ENCODE data around the gene PFKFB2. TPM values are rescaled to one million over a fixed set of nuclear protein-coding genes. Genes with fewer than 3 reads are reported as not detected.
"Not testable (repeated sequence)": the region's sequence is repeated elsewhere in the genome, so short reads cannot be mapped to it uniquely, and the experiment has no call there.

PFKFB2 gene
- polyA plus RNA-seq, 3 donors, result 2.1 to 6.9 (median 2.3) TPM

DNA sequence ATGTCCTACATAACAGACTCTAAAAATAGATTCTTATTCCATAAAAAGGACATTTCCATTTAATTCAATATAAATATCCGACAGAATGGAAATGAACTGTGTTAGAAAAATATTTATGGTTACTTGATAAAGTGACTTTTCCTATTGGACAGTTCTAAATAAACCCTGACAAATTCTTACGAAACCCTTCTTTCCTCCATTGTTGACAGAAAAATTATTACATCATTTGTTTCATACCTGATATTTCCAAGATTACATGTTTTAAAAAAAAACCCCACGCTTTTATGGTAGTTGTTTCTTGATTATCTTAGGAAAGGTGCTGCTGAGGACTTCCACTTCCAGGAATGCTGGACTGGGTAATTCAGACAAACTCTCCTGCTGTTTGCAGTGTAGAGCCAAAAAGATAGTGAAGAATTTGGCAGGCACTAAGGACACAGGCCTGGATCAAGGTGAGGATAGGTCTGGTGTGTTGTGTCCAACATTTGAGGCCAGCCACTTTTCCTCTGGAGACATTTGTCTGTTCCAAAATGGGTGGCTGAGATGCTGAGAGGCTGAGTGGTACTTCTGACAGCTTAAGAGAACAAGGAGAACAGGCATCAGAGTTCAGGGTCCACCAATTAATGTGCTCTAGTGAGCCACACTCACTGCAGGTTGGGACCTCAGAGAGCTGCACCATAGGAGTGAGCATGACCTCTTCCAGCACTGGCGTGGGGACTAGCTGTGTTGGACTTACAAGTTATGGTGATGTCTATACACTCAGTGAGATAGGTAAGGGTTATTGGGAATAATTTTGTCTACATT lies 13.5 kb upstream of the PFKFB2 start:
- Histone ChIP-seq H3K4me3 (replicated peaks in 1 of 3; ENCODE audit: low read depth in 2 of 3, low read length in 3 of 3) (no peak overlapping the region), H3K27ac (ENCODE audit: low read depth in 1 of 2, low read length in 2 of 2) (no peak overlapping the region), H3K27me3 (ENCODE audit: control insufficient read depth in 2 of 2, insufficient read depth in 2 of 2, low read length in 2 of 2) (peaks cover 4 to 8% of the 10 kb centered on the region in 2 donors), H4K20me1 (ENCODE audit: insufficient read depth, low read length) (peaks cover 16% of the 10 kb centered on the region), H3K36me3 (replicated peaks in 1 of 2; ENCODE audit: control insufficient read depth in 1 of 2, insufficient read depth in 2 of 2, low read length in 2 of 2) (peaks cover 0 to 10% of the 10 kb centered on the region in 2 donors), H3K4me1 (ENCODE audit: control insufficient read depth in 1 of 2, insufficient read depth in 2 of 2, low read length in 2 of 2) (no peaks in the 10 kb centered on the region), H3K79me2 (ENCODE audit: insufficient read depth, low read length) (no peaks in the 10 kb centered on the region), H3K9ac (ENCODE audit: insufficient read depth, low read length, poor library complexity, severe bottlenecking) (no peak overlapping the region), H2AFZ (ENCODE audit: insufficient read depth, low read depth, low read length, poor library complexity, severe bottlenecking) (no peak overlapping the region), H3K4me2 (replicated peaks; ENCODE audit: extremely low read depth, low read length, poor library complexity, severe bottlenecking) (no peak overlapping the region), H3K9me3 (replicated peaks in 1 of 2; ENCODE audit: control insufficient read depth in 1 of 2, insufficient read depth in 1 of 2, low read length in 2 of 2) (no peaks in the 10 kb centered on the region)
- Mint-ChIP-seq H3K36me3 (peaks cover 6 to 11% of the 10 kb centered on the region in 2 donors), H3K9me3 (no peaks in the 10 kb centered on the region), H3K4me1 (peaks cover 3% of the 10 kb centered on the region), H3K27me3 (ENCODE audit: low read depth in 3 of 3) (peaks cover 0 to 7% (median 5%) of the 10 kb centered on the region in 3 donors), H3K27ac (peak overlapping the region in 1 of 7 donors; percentile 1), H3K4me3 (no peak overlapping the region)
- DNase-seq, result no peak
- TF ChIP-seq, protein P1, sequence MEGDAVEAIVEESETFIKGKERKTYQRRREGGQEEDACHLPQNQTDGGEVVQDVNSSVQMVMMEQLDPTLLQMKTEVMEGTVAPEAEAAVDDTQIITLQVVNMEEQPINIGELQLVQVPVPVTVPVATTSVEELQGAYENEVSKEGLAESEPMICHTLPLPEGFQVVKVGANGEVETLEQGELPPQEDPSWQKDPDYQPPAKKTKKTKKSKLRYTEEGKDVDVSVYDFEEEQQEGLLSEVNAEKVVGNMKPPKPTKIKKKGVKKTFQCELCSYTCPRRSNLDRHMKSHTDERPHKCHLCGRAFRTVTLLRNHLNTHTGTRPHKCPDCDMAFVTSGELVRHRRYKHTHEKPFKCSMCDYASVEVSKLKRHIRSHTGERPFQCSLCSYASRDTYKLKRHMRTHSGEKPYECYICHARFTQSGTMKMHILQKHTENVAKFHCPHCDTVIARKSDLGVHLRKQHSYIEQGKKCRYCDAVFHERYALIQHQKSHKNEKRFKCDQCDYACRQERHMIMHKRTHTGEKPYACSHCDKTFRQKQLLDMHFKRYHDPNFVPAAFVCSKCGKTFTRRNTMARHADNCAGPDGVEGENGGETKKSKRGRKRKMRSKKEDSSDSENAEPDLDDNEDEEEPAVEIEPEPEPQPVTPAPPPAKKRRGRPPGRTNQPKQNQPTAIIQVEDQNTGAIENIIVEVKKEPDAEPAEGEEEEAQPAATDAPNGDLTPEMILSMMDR (IDR thresholded peaks at IDR 0.05), result no peak
- WGBS (ENCODE audit: insufficient coverage), result no CpG with 5 or more reads among the region's 4 CpGs
- intact Hi-C loops (cut with micrococcal nuclease), result no loop called here

DNA sequence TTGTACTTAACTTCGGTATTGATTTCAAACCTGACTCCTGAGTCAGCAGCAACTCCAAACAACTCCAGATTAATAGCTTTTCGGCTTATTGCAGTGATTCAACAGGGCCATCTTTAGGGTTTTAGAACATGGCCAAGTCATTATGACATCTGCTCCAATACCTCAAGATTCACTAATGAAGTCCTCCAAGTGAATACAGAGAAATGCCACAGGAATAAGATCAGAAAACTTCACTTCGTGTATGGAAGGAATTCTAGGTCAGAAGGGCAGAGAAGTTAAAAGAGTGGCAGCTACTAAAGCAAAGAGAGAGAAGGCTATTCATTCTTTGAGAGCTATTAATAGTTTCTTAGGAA lies 12.9 kb upstream of the PFKFB2 start:
- Histone ChIP-seq H2AFZ (ENCODE audit: insufficient read depth, low read depth, low read length, poor library complexity, severe bottlenecking) (no peak overlapping the region), H3K36me3 (replicated peaks in 1 of 2; ENCODE audit: control insufficient read depth in 1 of 2, insufficient read depth in 2 of 2, low read length in 2 of 2) (peaks cover 3 to 12% of the 10 kb centered on the region in 2 donors), H3K27me3 (ENCODE audit: control insufficient read depth in 2 of 2, insufficient read depth in 2 of 2, low read length in 2 of 2) (peaks cover 4 to 8% of the 10 kb centered on the region in 2 donors), H3K4me1 (ENCODE audit: control insufficient read depth in 1 of 2, insufficient read depth in 2 of 2, low read length in 2 of 2) (no peaks in the 10 kb centered on the region), H3K9me3 (replicated peaks in 1 of 2; ENCODE audit: control insufficient read depth in 1 of 2, insufficient read depth in 1 of 2, low read length in 2 of 2) (no peaks in the 10 kb centered on the region), H3K79me2 (ENCODE audit: insufficient read depth, low read length) (peaks cover under 1% of the 10 kb centered on the region), H3K9ac (ENCODE audit: insufficient read depth, low read length, poor library complexity, severe bottlenecking) (no peak overlapping the region), H3K27ac (ENCODE audit: low read depth in 1 of 2, low read length in 2 of 2) (no peak overlapping the region), H4K20me1 (ENCODE audit: insufficient read depth, low read length) (peaks cover 22% of the 10 kb centered on the region), H3K4me2 (replicated peaks; ENCODE audit: extremely low read depth, low read length, poor library complexity, severe bottlenecking) (no peak overlapping the region), H3K4me3 (replicated peaks in 1 of 3; ENCODE audit: low read depth in 2 of 3, low read length in 3 of 3) (no peak overlapping the region)
- no peak overlapping the region for H3K4me3 Mint-ChIP-seq
- H3K36me3 Mint-ChIP-seq, result peaks cover 10 to 14% of the 10 kb centered on the region in 2 donors
- intact Hi-C loops (cut with micrococcal nuclease), result no loop called here
- H3K9me3 Mint-ChIP-seq, result no peaks in the 10 kb centered on the region
- TF ChIP-seq, protein P1 (IDR thresholded peaks at IDR 0.05), result no peak
- 86% methylated on average over 1 of the region's 3 CpGs for WGBS (ENCODE audit: insufficient coverage)
- H3K27me3 Mint-ChIP-seq (ENCODE audit: low read depth in 3 of 3), result peaks cover 0 to 7% (median 4%) of the 10 kb centered on the region in 3 donors
- no peak overlapping the region for H3K27ac Mint-ChIP-seq
- no peak for DNase-seq
- H3K4me1 Mint-ChIP-seq, result peaks cover 3% of the 10 kb centered on the region

DNA sequence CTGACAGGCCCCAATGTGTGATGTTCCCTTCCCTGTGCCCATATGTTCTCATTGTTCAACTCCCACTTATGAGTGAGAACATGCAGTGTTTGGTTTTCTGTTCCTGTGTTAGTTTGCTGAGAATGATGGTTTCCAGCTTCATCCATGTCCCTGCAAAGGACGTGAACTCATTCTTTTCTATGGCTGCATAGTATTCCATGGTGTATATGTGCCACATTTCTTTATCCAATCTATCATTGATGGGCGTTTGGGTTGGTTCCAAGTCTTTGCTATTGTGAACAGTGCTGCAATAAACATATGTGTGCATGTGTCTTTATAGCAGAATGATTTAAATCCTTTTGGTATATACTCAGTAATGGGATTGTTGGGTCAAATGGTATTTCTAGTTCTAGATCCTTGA lies 11.7 kb upstream of the PFKFB2 start:
- H3K4me3 ChIP-seq (replicated peaks in 1 of 3; ENCODE audit: low read depth in 2 of 3, low read length in 3 of 3); H3K27ac Mint-ChIP-seq; H3K9ac ChIP-seq (ENCODE audit: insufficient read depth, low read length, poor library complexity, severe bottlenecking); H3K27me3 ChIP-seq (ENCODE audit: control insufficient read depth in 2 of 2, insufficient read depth in 2 of 2, low read length in 2 of 2); H3K4me3 Mint-ChIP-seq; H3K4me1 ChIP-seq (ENCODE audit: control insufficient read depth in 1 of 2, insufficient read depth in 2 of 2, low read length in 2 of 2); intact Hi-C loops (cut with micrococcal nuclease); H2AFZ ChIP-seq (ENCODE audit: insufficient read depth, low read depth, low read length, poor library complexity, severe bottlenecking); H3K4me2 ChIP-seq (replicated peaks; ENCODE audit: extremely low read depth, low read length, poor library complexity, severe bottlenecking); H3K9me3 Mint-ChIP-seq; H3K27ac ChIP-seq (ENCODE audit: low read depth in 1 of 2, low read length in 2 of 2); DNase-seq; H3K9me3 ChIP-seq (replicated peaks in 1 of 2; ENCODE audit: control insufficient read depth in 1 of 2, insufficient read depth in 1 of 2, low read length in 2 of 2); H3K27me3 Mint-ChIP-seq (ENCODE audit: low read depth in 3 of 3): not testable (repeated sequence)
- no CpG with 5 or more reads among the region's 2 CpGs for WGBS (ENCODE audit: insufficient coverage)
- Histone ChIP-seq H3K79me2 (ENCODE audit: insufficient read depth, low read length) (peaks cover 13% of the 10 kb centered on the region), H3K36me3 (replicated peaks in 1 of 2; ENCODE audit: control insufficient read depth in 1 of 2, insufficient read depth in 2 of 2, low read length in 2 of 2) (peaks cover 3 to 25% of the 10 kb centered on the region in 2 donors), H4K20me1 (ENCODE audit: insufficient read depth, low read length) (peaks cover 34% of the 10 kb centered on the region)
- Mint-ChIP-seq H3K4me1 (peaks cover 11% of the 10 kb centered on the region), H3K36me3 (peaks cover 15 to 24% of the 10 kb centered on the region in 2 donors)
